HepG2 (cell line): ENCODE data around the gene COPS7A. TPM values are rescaled to one million over a fixed set of nuclear protein-coding genes. Genes with fewer than 3 reads are reported as not detected.

ENCODE experiments used
- AHR ChIP-seq: IDR thresholded peaks from 2 replicates; pipeline ENCODE4 v1.6.1; 2018; ENCODE audit warnings: missing genetic modification reagents, missing compliant biosample characterization
- ASH2L ChIP-seq: fragments of 300-600, 200-600 bp; sonication (generic); IDR thresholded peaks from 2 replicates; pipeline ENCODE4 v1.7.0; 2017; ENCODE audit warnings: low read depth, mild to moderate bottlenecking, moderate library complexity, mixed read lengths, low read length; ENCODE audit not compliant: insufficient read length
- HOXA3 ChIP-seq: sonication (generic); formaldehyde crosslinking; IDR thresholded peaks from 2 replicates; pipeline ENCODE4 v1.5.0; 2020; ENCODE audit warnings: missing genetic modification reagents
- LCORL ChIP-seq, 2 experiments: fragments of 450-650 bp in 1 of 2; sonication (generic) in 1 of 2; formaldehyde crosslinking in 1 of 2; IDR thresholded peaks; 2 replicates each; pipeline versions ENCODE4 v1.5.0 to v1.6.1; 2017 to 2020; ENCODE audit warnings: antibody characterized with exemption in 1 of 2, missing genetic modification reagents in 1 of 2
- ONECUT2 ChIP-seq: sonication (generic); formaldehyde crosslinking; IDR thresholded peaks from 2 replicates; pipeline ENCODE4 v1.4.0; 2020; ENCODE audit warnings: missing genetic modification reagents
- PRDM10 ChIP-seq: sonication (generic); formaldehyde crosslinking; IDR thresholded peaks from 2 replicates; pipeline ENCODE4 v1.4.0; 2020; ENCODE audit warnings: low read depth, missing genetic modification reagents
- SKI ChIP-seq: fragments of 450-650 bp; IDR thresholded peaks from one replicate; pipeline ENCODE4 v1.6.1; 2018; ENCODE audit warnings: mild to moderate bottlenecking; ENCODE audit not compliant: partially characterized antibody
- TARDBP ChIP-seq: sonication (generic); formaldehyde crosslinking; IDR thresholded peaks from 2 replicates; pipeline ENCODE4 v1.8.0; 2022; ENCODE audit warnings: mild to moderate bottlenecking, missing genetic modification reagents
- TSC22D2 ChIP-seq: sonication (generic); formaldehyde crosslinking; IDR thresholded peaks from 2 replicates; pipeline ENCODE4 v1.5.1; 2020; ENCODE audit warnings: missing genetic modification reagents, mild to moderate bottlenecking, borderline replicate concordance
- ZBED4 ChIP-seq: sonication (generic); formaldehyde crosslinking; IDR thresholded peaks from 2 replicates; pipeline ENCODE4 v1.4.0; 2020; ENCODE audit warnings: missing genetic modification reagents, borderline replicate concordance
- ZBTB44 ChIP-seq: sonication (generic); formaldehyde crosslinking; IDR thresholded peaks from 2 replicates; pipeline ENCODE4 v1.4.0; 2020; ENCODE audit warnings: missing genetic modification reagents
- ZFP37 ChIP-seq: sonication (generic); formaldehyde crosslinking; IDR thresholded peaks from 2 replicates; pipeline ENCODE4 v1.4.0; 2020; ENCODE audit warnings: missing genetic modification reagents, borderline replicate concordance
- ZNF430 ChIP-seq: sonication (generic); formaldehyde crosslinking; IDR thresholded peaks from 2 replicates; pipeline ENCODE4 v1.9.0; 2021; ENCODE audit warnings: mild to moderate bottlenecking, missing genetic modification reagents
- ZNF446 ChIP-seq: sonication (generic); formaldehyde crosslinking; IDR thresholded peaks from 2 replicates; pipeline ENCODE4 v1.5.0; 2020; ENCODE audit warnings: mild to moderate bottlenecking, missing genetic modification reagents
- ZNF780A ChIP-seq: sonication (generic); formaldehyde crosslinking; IDR thresholded peaks from 2 replicates; pipeline ENCODE4 v1.8.0; 2022; ENCODE audit warnings: mild to moderate bottlenecking, missing genetic modification reagents, moderate library complexity
- ZSCAN29 ChIP-seq: sonication (generic); formaldehyde crosslinking; conservative IDR thresholded peaks from 2 replicates; pipeline ENCODE4 v1.4.0; 2020; ENCODE audit warnings: mild to moderate bottlenecking, missing genetic modification reagents
- polyA plus RNA-seq, 8 experiments: library from polyadenylated mRNA; depleted of rRNA in 3 of 8; stranded (reverse) in 7 of 8; unstranded in 1 of 8; fragments of >200 nt; fragmentation: Illumina TruSeq in 4 of 8; extraction: Trizol in 4 of 8; gene quantifications; 2 replicates each; pipeline versions ENCODE4 v1.2.1 to v1.2.3, GENCODE V29; 2011 to 2016; ENCODE audit warnings: low read depth in 4 of 8, missing spikeins in 1 of 8, mixed read lengths in 1 of 8; ENCODE audit not compliant: insufficient read depth in 1 of 8
- total RNA-seq, 5 experiments: library from RNA; depleted of rRNA; stranded (reverse); fragments of >200 nt; fragmentation: Illumina TruSeq; extraction: Trizol; gene quantifications; 2 replicates each; pipeline ENCODE4 v1.2.3, GENCODE V29; 2016; ENCODE audit warnings: low read depth in 1 of 5
- TF ChIP-seq, protein P1 (sequence below): IDR thresholded peaks from 2 replicates; pipeline ENCODE4 v1.6.1; 2016; ENCODE audit warnings: missing biosample characterization, missing genetic modification reagents, low read depth

The COPS7A gene
- total and polyA plus RNA-seq, 2 of the 13 experiments (the other 11 are each of a cell fraction or from before 2014, with no cell fraction given), result 40.0 to 73.6 TPM

GRCh38 chr12:6752921-6753771 is 29.3 kb downstream of the COPS7A start, which contains the start of gene MLF2 (continued):
- peak; percentile 68 for TF ChIP-seq PRDM10 (CRISPR knock-in tag)
- TF ChIP-seq, protein P1, sequence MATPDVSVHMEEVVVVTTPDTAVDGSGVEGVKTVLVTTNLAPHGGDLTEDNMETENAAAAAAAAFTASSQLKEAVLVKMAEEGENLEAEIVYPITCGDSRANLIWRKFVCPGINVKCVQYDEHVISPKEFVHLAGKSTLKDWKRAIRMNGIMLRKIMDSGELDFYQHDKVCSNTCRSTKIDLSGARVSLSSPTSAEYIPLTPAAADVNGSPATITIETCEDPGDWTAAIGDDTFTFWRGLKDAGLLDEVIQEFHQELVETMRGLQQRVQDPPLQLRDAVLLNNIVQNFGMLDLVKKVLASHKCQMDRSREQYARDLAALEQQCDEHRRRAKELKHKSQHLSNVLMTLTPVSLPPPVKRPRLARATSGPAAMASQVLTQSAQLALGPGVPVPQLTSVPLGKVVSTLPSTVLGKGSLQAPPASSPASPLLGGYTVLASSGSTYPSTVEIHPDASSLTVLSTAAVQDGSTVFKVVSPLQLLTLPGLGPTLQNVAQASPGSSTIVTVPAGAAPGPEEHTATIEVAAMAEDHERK (CRISPR knock-in tag), result no peak
- peak; percentile 83 for TF ChIP-seq AHR (CRISPR knock-in tag)
- TF ChIP-seq TSC22D2 (CRISPR knock-in tag), result 0 out of 2 replicates have a peak, but pooled peaks have one; percentile 16
- peak; percentile 77; the same call in 1 of the 2 replicates for TF ChIP-seq ZNF446
- TF ChIP-seq ZNF430, result peak; percentile 64; the same call in 1 of the 2 replicates
- TF ChIP-seq ZFP37 (CRISPR knock-in tag), result no peak
- TF ChIP-seq ZBTB44 (CRISPR knock-in tag), result no peak
- TF ChIP-seq ZSCAN29, result peak; percentile 78; the same call in 1 of the 2 replicates
- peak; percentile 63 for TF ChIP-seq ASH2L
- TF ChIP-seq HOXA3 (CRISPR knock-in tag), result peak; percentile 58
- TF ChIP-seq LCORL (IDR thresholded peaks at IDR 0.05), result no peak
- peak; percentile 64; the same call in 1 of the 2 replicates for TF ChIP-seq LCORL (CRISPR knock-in tag; IDR thresholded peaks at IDR 0.05)
- TF ChIP-seq TARDBP, result peak; percentile 86
- TF ChIP-seq SKI, result no peak
- TF ChIP-seq ZNF780A (CRISPR knock-in tag), result no peak
- 0 out of 2 replicates have a peak, but pooled peaks have one; percentile 43 for TF ChIP-seq ONECUT2
- TF ChIP-seq ZBED4 (CRISPR knock-in tag), result peak; percentile 80
